GM12872 (cell line): ENCODE data around the gene MEIS2.

Experiments used
- TF ChIP-seq, protein P1 (sequence below): IDR thresholded peaks from 3 replicates; pipeline ENCODE4 v1.5.1; 2011; ENCODE audit warnings: low read depth, mild to moderate bottlenecking, low read length, moderate library complexity; ENCODE audit not compliant: insufficient read depth

Gene MEIS2

DNA sequence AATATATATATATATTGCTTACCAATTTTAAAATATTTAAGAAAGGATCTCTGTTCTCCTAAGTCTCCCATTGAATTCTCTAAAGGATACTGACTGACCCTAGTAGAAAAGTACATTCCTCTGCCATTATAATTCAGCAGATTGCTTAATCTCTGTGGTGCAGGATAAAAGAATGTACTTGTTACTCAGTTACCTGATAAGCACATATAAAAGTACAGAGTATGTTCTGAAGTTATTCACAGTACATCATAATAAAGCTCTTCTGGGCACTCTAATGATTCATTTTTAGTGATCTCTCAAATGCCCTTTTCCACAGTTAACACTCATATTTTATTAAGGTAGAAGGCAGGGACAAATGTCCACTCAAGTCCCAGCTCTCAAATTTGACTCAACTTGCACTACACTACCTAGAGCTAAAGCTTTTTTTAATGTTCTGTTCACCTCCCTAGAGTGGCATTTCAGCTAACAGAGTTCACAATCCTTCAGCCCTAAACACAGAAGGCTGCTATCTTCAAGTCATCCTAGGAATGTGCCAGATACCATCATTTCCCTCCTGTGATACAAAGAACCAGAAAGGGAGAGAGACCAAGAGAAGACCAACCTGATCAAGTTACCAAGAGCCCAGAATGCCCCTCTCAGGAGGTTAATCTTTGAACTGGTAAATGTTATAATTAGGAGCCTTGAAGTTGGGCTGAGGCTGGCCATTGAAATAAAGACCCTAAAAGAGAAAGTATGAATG is 53.3 kb downstream of the MEIS2 start:
- TF ChIP-seq, protein P1, sequence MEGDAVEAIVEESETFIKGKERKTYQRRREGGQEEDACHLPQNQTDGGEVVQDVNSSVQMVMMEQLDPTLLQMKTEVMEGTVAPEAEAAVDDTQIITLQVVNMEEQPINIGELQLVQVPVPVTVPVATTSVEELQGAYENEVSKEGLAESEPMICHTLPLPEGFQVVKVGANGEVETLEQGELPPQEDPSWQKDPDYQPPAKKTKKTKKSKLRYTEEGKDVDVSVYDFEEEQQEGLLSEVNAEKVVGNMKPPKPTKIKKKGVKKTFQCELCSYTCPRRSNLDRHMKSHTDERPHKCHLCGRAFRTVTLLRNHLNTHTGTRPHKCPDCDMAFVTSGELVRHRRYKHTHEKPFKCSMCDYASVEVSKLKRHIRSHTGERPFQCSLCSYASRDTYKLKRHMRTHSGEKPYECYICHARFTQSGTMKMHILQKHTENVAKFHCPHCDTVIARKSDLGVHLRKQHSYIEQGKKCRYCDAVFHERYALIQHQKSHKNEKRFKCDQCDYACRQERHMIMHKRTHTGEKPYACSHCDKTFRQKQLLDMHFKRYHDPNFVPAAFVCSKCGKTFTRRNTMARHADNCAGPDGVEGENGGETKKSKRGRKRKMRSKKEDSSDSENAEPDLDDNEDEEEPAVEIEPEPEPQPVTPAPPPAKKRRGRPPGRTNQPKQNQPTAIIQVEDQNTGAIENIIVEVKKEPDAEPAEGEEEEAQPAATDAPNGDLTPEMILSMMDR = no peak

DNA sequence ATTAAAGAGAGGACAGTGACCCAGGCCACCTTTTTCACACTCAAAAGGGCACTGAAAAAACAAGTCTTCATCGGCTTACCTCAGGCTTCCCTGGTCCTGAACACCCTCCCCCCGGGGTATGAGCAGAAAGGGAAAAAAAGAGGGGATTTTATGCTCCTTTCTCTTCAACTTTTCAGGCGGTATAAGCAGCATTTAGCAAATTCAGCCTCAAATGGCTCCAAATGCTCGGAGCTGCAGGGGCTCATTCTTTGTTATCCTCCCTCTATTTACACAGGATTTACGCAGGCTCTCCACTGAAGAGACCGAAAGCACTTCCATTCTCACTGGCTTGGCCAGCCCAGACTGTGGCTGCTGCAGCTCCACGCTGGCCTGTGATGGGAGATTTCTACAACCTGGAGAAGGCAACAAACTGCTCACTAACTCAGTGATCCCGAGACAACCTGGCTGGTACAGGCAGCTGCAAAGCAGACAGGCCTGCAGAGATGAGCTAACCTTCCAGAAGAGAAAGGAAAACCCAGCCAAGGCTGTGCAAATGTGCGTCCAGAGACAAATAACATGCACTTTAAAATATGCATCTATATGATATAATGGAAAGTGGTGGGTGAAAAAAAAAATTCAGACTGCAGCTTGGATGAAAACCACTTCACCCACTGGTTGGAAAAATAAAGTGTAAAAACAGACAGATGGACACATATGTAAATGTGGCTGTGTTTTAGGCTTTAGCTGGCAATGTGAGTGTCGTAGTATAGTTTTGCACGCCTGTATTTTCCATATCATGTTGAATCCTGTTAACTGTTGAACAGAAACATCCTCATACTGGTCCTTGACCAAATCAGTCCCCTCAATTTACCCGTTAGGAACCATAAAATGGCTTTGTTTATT is 54.2 kb downstream of the MEIS2 start:
- TF ChIP-seq, protein P1 = no peak

DNA sequence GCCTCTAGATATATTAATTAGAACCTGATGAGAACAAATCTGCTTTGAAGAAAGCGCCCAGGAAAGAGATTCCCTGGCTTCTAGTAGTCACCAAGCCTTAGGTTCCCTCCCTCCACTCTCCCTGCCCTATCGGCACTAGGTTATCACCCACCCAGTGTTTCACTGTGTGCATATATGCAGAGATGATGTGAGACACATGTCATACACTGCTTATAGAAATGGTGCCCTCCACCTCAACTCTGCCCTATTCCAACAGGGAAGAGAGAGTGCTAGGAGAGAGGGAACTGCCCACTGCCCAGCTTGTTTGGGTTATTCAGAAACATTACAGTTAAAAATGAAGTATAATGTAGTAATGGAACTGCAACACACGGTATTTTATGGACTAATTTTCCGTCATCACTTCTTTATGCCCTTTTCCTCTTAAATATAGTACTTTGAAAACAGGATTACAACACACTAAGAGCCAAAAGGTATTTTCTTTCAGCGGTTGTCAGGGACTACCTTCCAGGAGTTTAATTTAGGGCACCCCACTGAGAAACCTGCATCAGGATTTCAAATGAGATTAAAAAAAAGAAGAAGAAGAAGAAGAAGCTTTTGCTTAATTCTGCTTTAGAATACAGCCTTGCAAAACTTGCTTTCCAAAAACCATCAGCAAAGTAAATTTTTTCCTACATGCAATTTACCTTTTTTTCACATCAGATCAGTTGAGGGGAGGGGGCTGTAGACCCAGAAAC is 55.3 kb downstream of the MEIS2 start:
- TF ChIP-seq, protein P1 = no peak

DNA sequence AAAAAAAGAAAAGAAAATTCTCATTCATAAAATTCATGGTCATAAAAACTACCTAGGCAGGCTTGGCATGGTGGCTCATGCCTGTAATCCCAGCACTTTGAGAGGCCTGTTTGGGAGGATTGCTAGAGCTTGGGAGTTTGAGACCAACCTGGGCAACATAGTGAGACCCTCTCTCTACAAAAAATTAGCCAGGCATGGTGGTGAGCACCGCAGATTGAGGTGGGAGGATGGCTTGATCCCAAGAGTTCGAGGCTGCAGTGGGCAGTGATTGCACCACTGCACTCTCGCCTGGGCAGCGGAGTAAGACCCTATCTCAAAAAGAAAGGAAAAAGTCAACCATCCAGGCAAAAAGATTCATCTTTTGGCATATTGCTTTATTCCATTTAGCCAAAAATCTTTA is 58.5 kb downstream of the MEIS2 start:
- TF ChIP-seq, protein P1 = no peak

DNA sequence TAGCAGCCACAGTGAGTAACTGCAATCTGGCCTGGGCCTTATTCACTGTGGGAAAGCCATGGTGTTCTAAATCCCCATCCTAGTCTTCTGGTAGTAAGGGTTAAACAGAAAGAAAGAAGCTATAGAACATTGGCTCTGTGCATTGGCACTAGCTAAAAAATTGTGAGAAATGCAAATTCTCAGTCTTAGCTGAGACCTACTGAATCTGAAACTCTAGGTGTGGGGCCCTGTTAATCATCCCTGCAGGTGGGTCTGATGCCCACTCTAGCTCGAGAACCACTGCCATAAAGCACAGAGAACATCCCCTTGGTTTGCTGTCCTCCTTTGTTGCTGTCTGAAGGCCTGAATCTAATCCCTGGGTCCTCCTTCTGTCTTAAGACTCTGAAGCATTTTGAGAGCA is 59.3 kb downstream of the MEIS2 start:
- TF ChIP-seq, protein P1 = no peak

DNA sequence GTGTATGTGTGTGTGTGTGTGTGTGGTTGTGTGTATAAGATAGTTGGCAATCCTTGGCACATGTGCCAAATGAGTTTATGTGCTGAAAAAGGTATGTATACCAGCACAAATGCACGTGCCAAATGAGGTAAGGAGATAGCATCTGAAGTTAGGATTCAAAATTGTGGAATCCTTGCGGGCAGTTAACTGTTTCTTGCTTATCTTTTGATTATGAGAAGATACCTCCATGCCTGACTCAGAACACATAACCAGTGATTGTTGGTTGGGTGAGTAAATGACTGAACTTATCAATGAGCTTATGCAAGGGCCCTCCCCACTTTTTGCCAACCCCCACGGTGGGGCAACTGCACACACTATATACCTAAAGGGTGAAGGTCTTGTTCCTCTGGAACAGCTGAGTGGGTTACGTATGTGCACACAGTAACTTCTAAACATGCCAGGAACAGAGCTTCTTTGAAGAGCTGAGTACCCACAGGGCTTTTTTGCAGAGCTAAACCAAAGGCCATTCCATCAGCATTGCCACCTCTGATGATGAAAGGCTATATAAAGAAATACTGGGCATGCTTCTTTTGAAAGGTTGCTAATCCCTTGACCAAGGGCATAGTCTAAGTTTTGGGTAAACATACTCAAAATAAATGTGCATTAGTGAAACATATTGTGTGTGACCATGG is 60.1 kb downstream of the MEIS2 start:
- TF ChIP-seq, protein P1 = no peak
